H1 (cell line): ENCODE data around the gene S100A13. TPM values are rescaled to one million over a fixed set of nuclear protein-coding genes. Genes with fewer than 3 reads are reported as not detected.

ENCODE experiments used
- CTCF ChIA-PET: fragments of 300-600 bp; sonication (Branson Sonifier 250); formaldehyde crosslinking; loops from one replicate; lab custom pipeline; 2021; ENCODE audit not compliant: partially characterized antibody; lab: Charles Lee
- POLR2A ChIA-PET: fragments of 300-600 bp; sonication (Branson Sonifier 250); formaldehyde crosslinking; loops from one replicate; lab custom pipeline; 2021; ENCODE audit warnings: inconsistent platforms; ENCODE audit not compliant: partially characterized antibody; lab: Charles Lee
- DNase-seq, 2 experiments: peaks; one replicate each; pipeline versions ENCODE4 v3.0.0 to v3.0.0-alpha.2; 2010 to 2022; ENCODE audit warnings: low spot score in 2 of 2, low read depth in 1 of 2, mixed read lengths in 1 of 2
- FAIRE-seq: peaks from 2 replicates; lab custom pipeline; 2011; peaks lifted over from hg19 to GRCh38; lab: Jason Lieb, UNC
- H2AFZ ChIP-seq: 2 replicates; pipeline ENCODE4 v1.8.1; 2012; ENCODE audit warnings: low read length, inconsistent platforms
- H2AK5ac ChIP-seq: 2 replicates; pipeline ENCODE4 v1.6.1; 2013; ENCODE audit warnings: low read depth, low read length
- H2BK120ac ChIP-seq: replicated peaks from 2 replicates; pipeline ENCODE3; 2013; ENCODE audit warnings: low read depth, low read length, inconsistent platforms
- H2BK12ac ChIP-seq: 2 replicates; pipeline ENCODE4 v1.6.1; 2013; ENCODE audit warnings: low read depth, low read length
- H2BK15ac ChIP-seq: 2 replicates; pipeline ENCODE4 v1.6.1; 2013; ENCODE audit warnings: low read length
- H2BK20ac ChIP-seq: 2 replicates; pipeline ENCODE4 v1.6.1; 2013; ENCODE audit warnings: low read length
- H2BK5ac ChIP-seq: 2 replicates; pipeline ENCODE4 v1.6.1; 2013; ENCODE audit warnings: low read depth, low read length
- H3K14ac ChIP-seq: 2 replicates; pipeline ENCODE4 v1.6.1; 2013; ENCODE audit warnings: inconsistent platforms; ENCODE audit not compliant: insufficient read length
- H3K18ac ChIP-seq: 2 replicates; pipeline ENCODE4 v1.6.1; 2013; ENCODE audit warnings: low read length; ENCODE audit errors: extremely low read depth
- H3K23ac ChIP-seq: 2 replicates; pipeline ENCODE4 v1.6.1; 2013; ENCODE audit warnings: inconsistent platforms; ENCODE audit not compliant: insufficient read length
- H3K23me2 ChIP-seq: 2 replicates; pipeline ENCODE4 v1.6.1; 2013; ENCODE audit warnings: low read depth, low read length
- H3K27ac ChIP-seq: 2 replicates; pipeline ENCODE4 v1.6.1; 2011; ENCODE audit warnings: low read depth, low read length, inconsistent platforms
- H3K27me3 ChIP-seq, 4 experiments: replicated peaks in 1 of 4; 1 replicate in 1 of 4; 2 replicates in 3 of 4; pipeline versions ENCODE4 v1.6.1 to v1.8.1; 2011 to 2013; ENCODE audit warnings: low read length in 3 of 4, mild to moderate bottlenecking in 3 of 4, inconsistent platforms in 2 of 4, mixed read lengths in 2 of 4, moderate library complexity in 1 of 4; ENCODE audit not compliant: control insufficient read depth in 3 of 4, insufficient read depth in 3 of 4; ENCODE audit errors: extremely low read depth in 1 of 4
- H3K36me3 ChIP-seq, 4 experiments: 2 replicates each; pipeline versions ENCODE4 v1.6.1 to v1.8.1; 2011 to 2013; ENCODE audit warnings: mild to moderate bottlenecking in 4 of 4, low read length in 3 of 4, moderate library complexity in 2 of 4, control low read depth in 1 of 4, inconsistent platforms in 1 of 4; ENCODE audit not compliant: insufficient read depth in 4 of 4, control insufficient read depth in 2 of 4
- H3K4ac ChIP-seq: replicated peaks from 2 replicates; pipeline ENCODE3; 2013; ENCODE audit warnings: low read length, low read depth, mixed read lengths, inconsistent platforms; ENCODE audit not compliant: insufficient read length
- H3K4me1 ChIP-seq, 4 experiments: replicated peaks in 1 of 4; 1 replicate in 1 of 4; 2 replicates in 3 of 4; pipeline versions ENCODE4 v1.6.1 to v1.8.1; 2011 to 2013; ENCODE audit warnings: low read length in 3 of 4, inconsistent platforms in 2 of 4, mixed read lengths in 1 of 4; ENCODE audit not compliant: insufficient read depth in 4 of 4, control insufficient read depth in 3 of 4
- H3K4me2 ChIP-seq, 2 experiments: 2 replicates each; pipeline versions ENCODE4 v1.6.1 to v1.8.1; 2011 to 2013; ENCODE audit warnings: low read depth in 2 of 2, low read length in 2 of 2, control low read depth in 1 of 2, inconsistent platforms in 1 of 2, mild to moderate bottlenecking in 1 of 2; ENCODE audit not compliant: insufficient read depth in 1 of 2
- H3K4me3 ChIP-seq, 4 experiments: fragments of 200-600, 300-600 bp in 1 of 4; sonication (generic), shearing (Covaris generic), sonication (Bioruptor Twin) in 1 of 4; 2 replicates each; pipeline versions ENCODE4 v1.5.1 to v1.8.1; 2011 to 2016; ENCODE audit warnings: low read length in 4 of 4, low read depth in 3 of 4, control low read depth in 2 of 4, inconsistent platforms in 2 of 4, mild to moderate bottlenecking in 2 of 4, mixed read lengths in 1 of 4, moderate library complexity in 1 of 4; ENCODE audit not compliant: insufficient read depth in 2 of 4; ENCODE audit errors: extremely low read depth in 1 of 4
- H3K56ac ChIP-seq: replicated peaks from 2 replicates; pipeline ENCODE3; 2013; ENCODE audit warnings: low read depth, mild to moderate bottlenecking, mixed read lengths, low read length, inconsistent platforms; ENCODE audit not compliant: insufficient read length
- H3K79me1 ChIP-seq: 2 replicates; pipeline ENCODE4 v1.6.1; 2013; ENCODE audit warnings: low read depth, low read length, control low read depth
- H3K79me2 ChIP-seq, 2 experiments: 2 replicates each; pipeline versions ENCODE4 v1.6.1 to v1.8.1; 2012 to 2013; ENCODE audit warnings: low read length in 2 of 2, mild to moderate bottlenecking in 2 of 2, inconsistent platforms in 1 of 2; ENCODE audit not compliant: insufficient read depth in 2 of 2, control insufficient read depth in 1 of 2
- H3K9ac ChIP-seq, 4 experiments: replicated peaks in 1 of 4; 1 replicate in 1 of 4; 2 replicates in 3 of 4; pipeline versions ENCODE4 v1.6.1 to v1.8.1; 2011 to 2013; ENCODE audit warnings: low read depth in 3 of 4, low read length in 3 of 4, control low read depth in 2 of 4, mild to moderate bottlenecking in 2 of 4, moderate library complexity in 2 of 4, inconsistent platforms in 1 of 4; ENCODE audit errors: extremely low read depth in 1 of 4
- H3K9me3 ChIP-seq, 2 experiments: 2 replicates each; pipeline versions ENCODE4 v1.6.1 to v1.8.1; 2012 to 2013; ENCODE audit warnings: mild to moderate bottlenecking in 2 of 2, moderate library complexity in 2 of 2, control low read depth in 1 of 2, inconsistent platforms in 1 of 2, low read depth in 1 of 2, low read length in 1 of 2, mixed read lengths in 1 of 2; ENCODE audit not compliant: insufficient read depth in 2 of 2
- H4K20me1 ChIP-seq, 2 experiments: replicated peaks in 1 of 2; 2 replicates each; pipeline versions ENCODE3 to v1.8.1; 2011 to 2013; ENCODE audit warnings: inconsistent platforms in 2 of 2, low read length in 2 of 2, mild to moderate bottlenecking in 1 of 2; ENCODE audit not compliant: insufficient read depth in 2 of 2, control insufficient read depth in 1 of 2
- H4K5ac ChIP-seq: 2 replicates; pipeline ENCODE4 v1.6.1; 2013; ENCODE audit warnings: low read length, low read depth, mixed read lengths, inconsistent platforms; ENCODE audit not compliant: insufficient read length
- H4K8ac ChIP-seq: 2 replicates; pipeline ENCODE4 v1.8.0; 2013; ENCODE audit warnings: mild to moderate bottlenecking, moderate library complexity, low read length, inconsistent platforms; ENCODE audit not compliant: insufficient read depth; ENCODE audit errors: extremely low read depth
- H4K91ac ChIP-seq: replicated peaks from 2 replicates; pipeline ENCODE3; 2013; ENCODE audit warnings: low read length, mixed read lengths, inconsistent platforms; ENCODE audit not compliant: insufficient read length
- ASH2L ChIP-seq: fragments of 200-600, 300-600 bp; sonication (generic); IDR thresholded peaks from one replicate; pipeline ENCODE4 v1.7.1; 2017; ENCODE audit warnings: low read length
- CHD1 ChIP-seq: IDR thresholded peaks from 2 replicates; pipeline ENCODE4 v1.6.1; 2012; ENCODE audit warnings: low read depth, low read length, improper control_type of control experiment
- CTBP2 ChIP-seq: IDR thresholded peaks from 2 replicates; pipeline ENCODE4 v1.7.0; 2011; ENCODE audit warnings: borderline replicate concordance, mild to moderate bottlenecking, moderate library complexity, mixed read lengths, low read length; ENCODE audit not compliant: insufficient read depth, insufficient read length
- HDAC2 ChIP-seq, 2 experiments: fragments of 300-600 bp in 1 of 2; sonication (generic) in 1 of 2; IDR thresholded peaks; 2 replicates each; pipeline ENCODE4 v1.6.1; 2011 to 2012; ENCODE audit warnings: low read depth in 2 of 2, low read length in 2 of 2, mild to moderate bottlenecking in 2 of 2, moderate library complexity in 2 of 2, borderline replicate concordance in 1 of 2, inconsistent platforms in 1 of 2
- JUND ChIP-seq: IDR thresholded peaks from 2 replicates; pipeline ENCODE4 v1.6.1; 2011; ENCODE audit warnings: mild to moderate bottlenecking, improper control_type of control experiment, low read length
- KDM1A ChIP-seq: fragments of 200-600, 300-600 bp; sonication (generic); IDR thresholded peaks from 2 replicates; pipeline ENCODE4 v1.7.1; 2016; ENCODE audit warnings: mild to moderate bottlenecking, low read length, borderline replicate concordance
- MAFK ChIP-seq: IDR thresholded peaks from 2 replicates; pipeline ENCODE4 v1.6.1; 2012; ENCODE audit warnings: low read depth, mild to moderate bottlenecking, improper control_type of control experiment, low read length
- PHF8 ChIP-seq: fragments of 200-600 bp; sonication (generic); conservative IDR thresholded peaks from 2 replicates; pipeline ENCODE4 v1.7.1; 2012; ENCODE audit warnings: low read depth, mild to moderate bottlenecking, inconsistent platforms, low read length, moderate library complexity
- POLR2A ChIP-seq, 2 experiments: IDR thresholded peaks; 1 replicate in 1 of 2; 2 replicates in 1 of 2; pipeline ENCODE4 v1.6.1; 2011; ENCODE audit warnings: low read depth in 2 of 2, low read length in 2 of 2, mild to moderate bottlenecking in 2 of 2; ENCODE audit errors: control extremely low read depth in 1 of 2
- SRF ChIP-seq: IDR thresholded peaks from 2 replicates; pipeline ENCODE4 v1.6.1; 2011; ENCODE audit warnings: mild to moderate bottlenecking, low read depth, low read length, moderate library complexity
- TBP ChIP-seq: IDR thresholded peaks from 2 replicates; pipeline ENCODE4 v1.6.1; 2011; ENCODE audit warnings: low read depth, low read length, improper control_type of control experiment
- WGBS, 2 experiments: shearing (Covaris generic) in 1 of 2; methylation state at CpG; one replicate each; pipeline versions ENCODE4 v1.1.6 to v1.1.7; 2013 to 2015; ENCODE audit warnings: low lambda C conversion rate in 2 of 2, mixed read lengths in 2 of 2, inconsistent platforms in 1 of 2, low coverage in 1 of 2, missing lambda C conversion rate in 1 of 2; ENCODE audit not compliant: insufficient replicate concordance in 2 of 2, insufficient coverage in 1 of 2, insufficient read length in 1 of 2; ENCODE audit errors: extremely low coverage in 1 of 2, missing lambda C conversion rate in 1 of 2; 5-methylcytosine and 5-hydroxymethylcytosine counted together
- polyA plus RNA-seq, 7 experiments: library from polyadenylated mRNA; depleted of rRNA in 3 of 7; stranded (reverse) in 5 of 7; unstranded in 2 of 7; fragments of >200 nt in 5 of 7; fragments of 200-250 nt in 2 of 7; gene quantifications; 1 replicate in 5 of 7; 2 replicates in 1 of 7; 4 replicates in 1 of 7; pipeline versions ENCODE4 v1.2.1 to v1.2.3, GENCODE V29; 2011 to 2013; ENCODE audit warnings: missing spikeins in 2 of 7, mixed read lengths in 2 of 7
- total RNA-seq: library from RNA; stranded (reverse); fragmentation: NEBNext Ultra II Directional; extraction: Animal tissue kit (Norgen Biotek cat#: 25700); gene quantifications from 2 replicates; pipeline ENCODE4 v1.2.1, GENCODE V29; 2021

Gene S100A13
- total and polyA plus RNA-seq, 2 of the 8 experiments (the other 6 are each of a cell fraction or from before 2014, with no cell fraction given), result 63.6 to 127 TPM

GRCh38 chr1:153670859-153671627 is 43.7 kb upstream of the S100A13 start, which contains the start of gene ILF2:
ILF2 (minus strand) TSS chr1:153670993; CDS start chr1:153670922, 71 bp downstream.
- H3K36me3 ChIP-seq, result peaks cover 29 to 37% (median 36%) of the 10 kb centered on the region in 4 experiments
- DNase-seq (peak; percentile 96 to 99), FAIRE-seq (peak; percentile 89)
- H3K23ac ChIP-seq, result no peak within 1 kb of the TSS
- no peak within 1 kb of the TSS for H2BK15ac ChIP-seq
- H2AFZ ChIP-seq, result peak within 1 kb of the TSS; percentile 63
- WGBS, 2 experiments, result 1% methylated on average over 35 of the region's 35 CpGs; no CpG with 5 or more reads in 1 of the 2 experiments
- H2BK12ac ChIP-seq, result no peak within 1 kb of the TSS; the same call in 1 of the 2 replicates
- peak within 1 kb of the TSS; percentile 95 for H2BK5ac ChIP-seq
- peak within 1 kb of the TSS; percentile 97 to 100 (median 100) for H3K9ac ChIP-seq
- no peak within 1 kb of the TSS for H2BK120ac ChIP-seq
- peaks cover 0 to 4% (median 2%) of the 10 kb centered on the region in 4 experiments; a peak in 2 of 7 replicates for H3K4me1 ChIP-seq
- CTCF ChIA-PET, result interaction anchor here (0.6 to 11.7 kb wide), 5 partner anchors 27 to 224 kb away, joined by 3 to 172 read pairs (median 3); no protein-coding TSS in a partner anchor
- H3K27me3 ChIP-seq, result no peaks in the 10 kb centered on the region
- H2BK20ac ChIP-seq, result no peak within 1 kb of the TSS
- H3K14ac ChIP-seq, result no peak within 1 kb of the TSS
- peak within 1 kb of the TSS; percentile 70 for H4K91ac ChIP-seq
- peak within 1 kb of the TSS; percentile 67 for H3K56ac ChIP-seq
- H3K4me2 ChIP-seq, result peak within 1 kb of the TSS; percentile 80 to 84
- no peaks in the 10 kb centered on the region; the same call in 1 of the 2 replicates for H3K79me1 ChIP-seq
- H4K8ac ChIP-seq, result peak within 1 kb of the TSS; percentile 98
- peak within 1 kb of the TSS; percentile 27; the same call in 1 of the 2 replicates for H3K18ac ChIP-seq
- H3K4me3 ChIP-seq, result peak within 1 kb of the TSS; percentile 89 to 100 (median 99)
- H2AK5ac ChIP-seq, result 0 out of 2 replicates have a peak within 1 kb of the TSS, but pooled peaks have one; percentile 60
- H3K23me2 ChIP-seq, result peaks cover 8% of the 10 kb centered on the region
- peak within 1 kb of the TSS; percentile 46 for H3K4ac ChIP-seq
- H4K20me1 ChIP-seq, result peaks cover 0 to 3% of the 10 kb centered on the region in 2 experiments
- POLR2A ChIA-PET, result interaction anchor here (0.5 to 19.8 kb wide), 11 partner anchors 10 to 319 kb away, joined by 3 to 343 read pairs (median 5); partner anchors contain the start of genes CHTOP, INTS3, RPS27 and SLC39A1
- H3K27ac ChIP-seq, result peak within 1 kb of the TSS; percentile 95
- H4K5ac ChIP-seq, result peak within 1 kb of the TSS; percentile 73
- peaks cover 11 to 32% of the 10 kb centered on the region in 2 experiments for H3K79me2 ChIP-seq
- no peaks in the 10 kb centered on the region for H3K9me3 ChIP-seq
- TF ChIP-seq MAFK (peak; percentile 88; the same call in 1 of the 2 replicates), SRF (no peak), ASH2L (peak; percentile 82), CTBP2 (no peak), HDAC2 (IDR thresholded peaks at IDR 0.05; ENCODE audit: borderline replicate concordance in 1 of 2, low read depth in 2 of 2, low read length in 2 of 2) (no peak), CHD1 (no peak), KDM1A (no peak), POLR2A (IDR thresholded peaks at IDR 0.05; ENCODE audit: control extremely low read depth in 1 of 2, low read depth in 2 of 2, low read length in 2 of 2) (peak; percentile 90 to 95), PHF8 (peak; percentile 90; the same call in 1 of the 2 replicates), JUND (no peak), TBP (peak; percentile 100)
